H9 (cell line): ENCODE results near the gene NR1H4. TPM values are rescaled to one million over a fixed set of nuclear protein-coding genes. Genes with fewer than 3 reads are reported as not detected.

Experiments used
- DNase-seq: peaks from one replicate; pipeline ENCODE4 v3.0.0-alpha.2; 2017
- H2AFZ ChIP-seq: one replicate; pipeline ENCODE4 v1.6.1; 2013; ENCODE audit warnings: mild to moderate bottlenecking, low read length, control low read depth, moderate library complexity
- H2AK5ac ChIP-seq: 2 replicates; pipeline ENCODE4 v1.6.1; 2013; ENCODE audit warnings: low read length, control low read depth, mixed read lengths; ENCODE audit not compliant: insufficient read length
- H2BK120ac ChIP-seq: one replicate; pipeline ENCODE4 v1.6.1; 2013; ENCODE audit warnings: low read depth, mild to moderate bottlenecking, low read length, control low read depth, inconsistent platforms; ENCODE audit not compliant: poor library complexity, severe bottlenecking
- H2BK12ac ChIP-seq: 2 replicates; pipeline ENCODE4 v1.6.1; 2013; ENCODE audit warnings: low read length, control low read depth, mixed read lengths, low read depth; ENCODE audit not compliant: insufficient read length
- H2BK15ac ChIP-seq: 2 replicates; pipeline ENCODE4 v1.6.1; 2013; ENCODE audit warnings: low read depth, low read length, control low read depth
- H2BK20ac ChIP-seq: one replicate; pipeline ENCODE4 v1.6.1; 2013; ENCODE audit warnings: low read depth, mild to moderate bottlenecking, low read length, control low read depth, inconsistent platforms; ENCODE audit not compliant: poor library complexity, severe bottlenecking
- H2BK5ac ChIP-seq: 2 replicates; pipeline ENCODE4 v1.6.1; 2013; ENCODE audit warnings: low read length, control low read depth, mixed read lengths; ENCODE audit not compliant: insufficient read length
- H3K14ac ChIP-seq: 2 replicates; pipeline ENCODE4 v1.6.1; 2013; ENCODE audit warnings: low read length, control low read depth; ENCODE audit not compliant: insufficient read depth
- H3K18ac ChIP-seq: 2 replicates; pipeline ENCODE4 v1.6.1; 2013; ENCODE audit warnings: low read depth, mild to moderate bottlenecking, mixed read lengths, low read length, control low read depth; ENCODE audit not compliant: insufficient read length
- H3K23ac ChIP-seq: 2 replicates; pipeline ENCODE4 v1.6.1; 2013; ENCODE audit warnings: low read length, control low read depth, mixed read lengths, low read depth; ENCODE audit not compliant: insufficient read length
- H3K23me2 ChIP-seq: 2 replicates; pipeline ENCODE4 v1.6.1; 2013; ENCODE audit warnings: low read depth, mild to moderate bottlenecking, mixed read lengths, low read length, control low read depth; ENCODE audit not compliant: insufficient read length, poor library complexity, severe bottlenecking
- H3K27ac ChIP-seq: 2 replicates; pipeline ENCODE4 v1.5.1; 2013; ENCODE audit warnings: low read length, control low read depth, mixed read lengths, low read depth; ENCODE audit not compliant: insufficient read length
- H3K27me3 ChIP-seq: 2 replicates; pipeline ENCODE4 v1.6.1; 2013; ENCODE audit warnings: low read length, control low read depth, inconsistent platforms; ENCODE audit not compliant: insufficient read depth
- H3K4ac ChIP-seq: 2 replicates; pipeline ENCODE4 v1.6.1; 2013; ENCODE audit warnings: low read depth, mild to moderate bottlenecking, control low read depth, inconsistent platforms, low read length, moderate library complexity
- H3K4me1 ChIP-seq: 2 replicates; pipeline ENCODE4 v1.6.1; 2013; ENCODE audit warnings: low read length, control low read depth, inconsistent platforms; ENCODE audit not compliant: insufficient read depth
- H3K4me2 ChIP-seq: 2 replicates; pipeline ENCODE4 v1.6.1; 2013; ENCODE audit warnings: low read length, control low read depth, mixed read lengths; ENCODE audit not compliant: insufficient read length, insufficient read depth
- H3K56ac ChIP-seq: 2 replicates; pipeline ENCODE4 v1.6.1; 2013; ENCODE audit warnings: low read depth, mild to moderate bottlenecking, mixed read lengths, low read length, control low read depth; ENCODE audit not compliant: insufficient read length
- H3K79me1 ChIP-seq: 2 replicates; pipeline ENCODE4 v1.6.1; 2013; ENCODE audit warnings: low read depth, mild to moderate bottlenecking, moderate library complexity, low read length, control low read depth, inconsistent platforms; ENCODE audit not compliant: insufficient read depth, poor library complexity, severe bottlenecking
- H3K79me2 ChIP-seq: 2 replicates; pipeline ENCODE4 v1.6.1; 2013; ENCODE audit warnings: low read length, control low read depth, inconsistent platforms; ENCODE audit not compliant: insufficient read depth
- H3K9ac ChIP-seq: 2 replicates; pipeline ENCODE4 v1.6.1; 2013; ENCODE audit warnings: low read length, control low read depth, mixed read lengths; ENCODE audit not compliant: insufficient read length; ENCODE audit errors: extremely low read depth
- H3K9me3 ChIP-seq: one replicate; pipeline ENCODE4 v1.6.1; 2013; ENCODE audit warnings: low read depth, low read length, inconsistent platforms; ENCODE audit not compliant: control insufficient read depth
- H3T11ph ChIP-seq: one replicate; pipeline ENCODE4 v1.6.1; 2013; ENCODE audit warnings: mild to moderate bottlenecking, low read length, control low read depth, inconsistent platforms
- H4K20me1 ChIP-seq: one replicate; pipeline ENCODE4 v1.6.1; 2013; ENCODE audit not compliant: control insufficient read depth, insufficient read length, insufficient read depth
- H4K5ac ChIP-seq: 2 replicates; pipeline ENCODE4 v1.6.1; 2013; ENCODE audit warnings: low read depth, mild to moderate bottlenecking, mixed read lengths, low read length, control low read depth; ENCODE audit not compliant: insufficient read length
- H4K8ac ChIP-seq: replicated peaks from 2 replicates; pipeline ENCODE4 v1.6.1; 2013; ENCODE audit warnings: low read length, control low read depth, mixed read lengths, low read depth; ENCODE audit not compliant: insufficient read length
- H4K91ac ChIP-seq: 2 replicates; pipeline ENCODE4 v1.6.1; 2013; ENCODE audit warnings: low read depth, mild to moderate bottlenecking, moderate library complexity, mixed read lengths, low read length, control low read depth; ENCODE audit not compliant: insufficient read length
- H3K27ac Mint-ChIP-seq, 3 experiments: 2 replicates in 2 of 3; 3 replicates in 1 of 3; pipeline ENCODE4 v1.8.0; 2020 to 2021; ENCODE audit warnings: mixed read lengths in 3 of 3, mild to moderate bottlenecking in 1 of 3, moderate library complexity in 1 of 3
- H3K27me3 Mint-ChIP-seq: 2 replicates; pipeline ENCODE4 v1.8.0; 2021; ENCODE audit warnings: low read depth, mild to moderate bottlenecking, moderate library complexity, mixed read lengths
- H3K36me3 Mint-ChIP-seq, 3 experiments: 2 replicates in 2 of 3; 3 replicates in 1 of 3; pipeline ENCODE4 v1.8.0; 2020 to 2021; ENCODE audit warnings: low read depth in 3 of 3, mixed read lengths in 3 of 3; ENCODE audit not compliant: insufficient read depth in 1 of 3
- H3K4me1 Mint-ChIP-seq, 2 experiments: 2 replicates each; pipeline ENCODE4 v1.8.0; 2020; ENCODE audit warnings: mixed read lengths in 2 of 2
- H3K4me3 Mint-ChIP-seq, 2 experiments: 2 replicates in 1 of 2; 3 replicates in 1 of 2; pipeline ENCODE4 v1.8.0; 2020 to 2021; ENCODE audit warnings: mild to moderate bottlenecking in 2 of 2, mixed read lengths in 2 of 2, moderate library complexity in 1 of 2
- H3K9me3 Mint-ChIP-seq, 2 experiments: 2 replicates in 1 of 2; 3 replicates in 1 of 2; pipeline ENCODE4 v1.8.0; 2020; ENCODE audit warnings: mild to moderate bottlenecking in 2 of 2, mixed read lengths in 2 of 2, moderate library complexity in 1 of 2
- CTCF ChIP-seq: fragments of 200-600 bp; sonication (generic); conservative IDR thresholded peaks from 3 replicates; pipeline ENCODE4 v1.8.0; 2021; ENCODE audit warnings: antibody characterized with exemption, mild to moderate bottlenecking
- WGBS: extraction: QIAGEN DNeasy Blood & Tissue Kit; methylation state at CpG from one replicate; pipeline ENCODE4 v1.1.7; 2013; ENCODE audit warnings: missing lambda C conversion rate, low lambda C conversion rate, mixed read lengths; ENCODE audit not compliant: insufficient read length; ENCODE audit errors: extremely low coverage; 5-methylcytosine and 5-hydroxymethylcytosine counted together
- total RNA-seq: library from RNA; stranded (reverse); gene quantifications from 2 replicates; pipeline ENCODE4 v1.2.1, GENCODE V29; 2021

Gene NR1H4
- total RNA-seq, 1 experiment from 2014 or later = not detected

- Histone ChIP-seq H3T11ph (no peak overlapping the region), H3K27me3 (peaks cover 3% of the 10 kb centered on the region; the same call in 1 of the 2 replicates), H3K79me2 (no peaks in the 10 kb centered on the region), H3K4ac (no peak overlapping the region), H3K79me1 (no peaks in the 10 kb centered on the region), H2BK15ac (no peak overlapping the region), H4K8ac (no peak overlapping the region), H3K56ac (no peak overlapping the region), H3K27ac (no peak overlapping the region), H4K20me1 (no peaks in the 10 kb centered on the region), H3K4me1 (no peaks in the 10 kb centered on the region), H2BK120ac (no peak overlapping the region), H3K23me2 (no peaks in the 10 kb centered on the region), H3K4me2 (no peak overlapping the region), H3K23ac (no peak overlapping the region), H3K18ac (no peak overlapping the region), H3K9ac (no peak overlapping the region), H2BK20ac (no peak overlapping the region), H4K91ac (no peak overlapping the region), H2AK5ac (no peak overlapping the region), H3K14ac (0 out of 2 replicates have a peak overlapping the region, but pooled peaks have one; percentile 3), H2BK12ac (no peak overlapping the region), H4K5ac (no peak overlapping the region), H2BK5ac (no peak overlapping the region), H3K9me3 (no peaks in the 10 kb centered on the region), H2AFZ (no peak overlapping the region)
- TF ChIP-seq CTCF = no peak
- 0 out of 5 replicates have a peak, but pooled peaks cover 3% of the 10 kb centered on the region in 2 experiments for H3K9me3 Mint-ChIP-seq
- whole genome bisulfite sequencing = no CpG with 5 or more reads among the region's 10 CpGs
- no peak overlapping the region for H3K27ac Mint-ChIP-seq
- H3K36me3 Mint-ChIP-seq = no peaks in the 10 kb centered on the region
- no peak for DNase-seq
- H3K27me3 Mint-ChIP-seq = no peaks in the 10 kb centered on the region
- H3K4me1 Mint-ChIP-seq = peaks cover 0 to 3% of the 10 kb centered on the region in 2 experiments; a peak in 2 of 4 replicates
- no peak overlapping the region for H3K4me3 Mint-ChIP-seq
Measured at GRCh38 chr12:100520048-100520769, 46.5 kb downstream of the NR1H4 start.
